Measurements from ENCODE around the gene TMEM61.
"Not testable (repeated sequence)": the region's sequence is repeated elsewhere in the genome, so short reads cannot be mapped to it uniquely, and the experiment has no call there.

The TMEM61 gene

GRCh38 chr1:54980528-54981241 is at the start of gene TMEM61:
TSS of gene TMEM61 (plus strand) at chr1:54980628. CDS start at chr1:54981066, 438 bp downstream.
- DNase-seq (ENCODE audit: low read depth in 2 of 2), result no peak

- DNase-seq (ENCODE audit: low read depth in 2 of 2), result no peak
These were observed 49.1 kb upstream of the TMEM61 start for GRCh38 chr1:54931275-54931840.

- DNase-seq (ENCODE audit: low read depth in 2 of 2), result not testable (repeated sequence)
These were observed 46.3 kb upstream of the TMEM61 start for GRCh38 chr1:54934081-54934480.

GRCh38 chr1:54934869-54935268 is 45.6 kb upstream of the TMEM61 start:
- no peak for DNase-seq (ENCODE audit: low read depth in 2 of 2)

- no peak for DNase-seq (ENCODE audit: low read depth in 2 of 2)
These were observed 43.6 kb upstream of the TMEM61 start for GRCh38 chr1:54936791-54937190.

GRCh38 chr1:54937469-54937868 is 43.0 kb upstream of the TMEM61 start:
- DNase-seq (ENCODE audit: low read depth in 2 of 2), result no peak

- not testable (repeated sequence) for DNase-seq (ENCODE audit: low read depth in 2 of 2)
These were observed 41.5 kb upstream of the TMEM61 start for GRCh38 chr1:54938955-54939354.

GRCh38 chr1:54940042-54940441 is 40.4 kb upstream of the TMEM61 start:
- DNase-seq (ENCODE audit: low read depth in 2 of 2), result no peak

GRCh38 chr1:54942976-54943375 is 37.5 kb upstream of the TMEM61 start:
- DNase-seq (ENCODE audit: low read depth in 2 of 2), result no peak

- peak; percentile 12 to 43 for DNase-seq (ENCODE audit: low read depth in 2 of 2)
These were observed 35.6 kb upstream of the TMEM61 start for GRCh38 chr1:54944610-54945392.

- DNase-seq (ENCODE audit: low read depth in 2 of 2), result no peak
These were observed 35.0 kb upstream of the TMEM61 start for GRCh38 chr1:54945393-54945936.

- no peak for DNase-seq (ENCODE audit: low read depth in 2 of 2)
These were observed 32.9 kb upstream of the TMEM61 start for GRCh38 chr1:54947540-54947939.

- no peak for DNase-seq (ENCODE audit: low read depth in 2 of 2)
These were observed 31.4 kb upstream of the TMEM61 start for GRCh38 chr1:54949053-54949452.

- no peak for DNase-seq (ENCODE audit: low read depth in 2 of 2)
These were observed 30.4 kb upstream of the TMEM61 start for GRCh38 chr1:54950006-54950368.

- DNase-seq (ENCODE audit: low read depth in 2 of 2), result peak; percentile 10 to 21
These were observed 29.9 kb upstream of the TMEM61 start for GRCh38 chr1:54950369-54951163.

GRCh38 chr1:54951810-54952226 is 28.6 kb upstream of the TMEM61 start:
- DNase-seq (ENCODE audit: low read depth in 2 of 2), result no peak

GRCh38 chr1:54952950-54953718 is 27.3 kb upstream of the TMEM61 start:
- no peak for DNase-seq (ENCODE audit: low read depth in 2 of 2)

- no peak for DNase-seq (ENCODE audit: low read depth in 2 of 2)
These were observed 26.6 kb upstream of the TMEM61 start for GRCh38 chr1:54953846-54954245.

GRCh38 chr1:54955359-54955758 is 25.1 kb upstream of the TMEM61 start:
- no peak for DNase-seq (ENCODE audit: low read depth in 2 of 2)

- DNase-seq (ENCODE audit: low read depth in 2 of 2), result no peak
These were observed 23.7 kb upstream of the TMEM61 start for GRCh38 chr1:54956726-54957125.

GRCh38 chr1:54959241-54959640 is 21.2 kb upstream of the TMEM61 start:
- DNase-seq (ENCODE audit: low read depth in 2 of 2), result no peak
